MG63 (cell line): ENCODE measurements around the gene EPHA1. TPM values are rescaled to one million over a fixed set of nuclear protein-coding genes. Genes with fewer than 3 reads are reported as not detected.

Source experiments
- DNase-seq: peaks from one replicate; pipeline ENCODE4 v3.0.0-alpha.2; 2020
- H3K27me3 ChIP-seq: fragments of 250-450 bp; sonication (Bioruptor Pico); 2 replicates; pipeline ENCODE4 v1.5.1; 2020; ENCODE audit warnings: mild to moderate bottlenecking, moderate library complexity
- H3K36me3 ChIP-seq: fragments of 250-450 bp; sonication (Bioruptor Pico); 2 replicates; pipeline ENCODE4 v1.5.1; 2020; ENCODE audit warnings: mild to moderate bottlenecking, moderate library complexity
- H3K4me3 ChIP-seq: fragments of 250-450 bp; sonication (Bioruptor Pico); 2 replicates; pipeline ENCODE4 v1.5.1; 2020; ENCODE audit warnings: mild to moderate bottlenecking, moderate library complexity
- H3K9me3 ChIP-seq: fragments of 250-450 bp; sonication (Bioruptor Pico); 2 replicates; pipeline ENCODE4 v1.5.1; 2020; ENCODE audit warnings: mild to moderate bottlenecking, moderate library complexity
- total RNA-seq: library from RNA; depleted of rRNA; stranded (reverse); fragments of >200 nt; shearing (Covaris generic); gene quantifications from 2 replicates; pipeline ENCODE4 v1.2.3, GENCODE V29; 2014; ENCODE audit warnings: low replicate concordance

The EPHA1 gene
- total RNA-seq, 1 experiment from 2014 or later, result not detected

- Histone ChIP-seq H3K36me3 (peaks cover 44% of the 10 kb centered on the region), H3K4me3 (no peak overlapping the region), H3K27me3 (no peaks in the 10 kb centered on the region), H3K9me3 (no peaks in the 10 kb centered on the region)
- DNase-seq, result no peak
Measured at GRCh38 chr7:143385891-143386781, 22.5 kb downstream of the EPHA1 start.

DNA sequence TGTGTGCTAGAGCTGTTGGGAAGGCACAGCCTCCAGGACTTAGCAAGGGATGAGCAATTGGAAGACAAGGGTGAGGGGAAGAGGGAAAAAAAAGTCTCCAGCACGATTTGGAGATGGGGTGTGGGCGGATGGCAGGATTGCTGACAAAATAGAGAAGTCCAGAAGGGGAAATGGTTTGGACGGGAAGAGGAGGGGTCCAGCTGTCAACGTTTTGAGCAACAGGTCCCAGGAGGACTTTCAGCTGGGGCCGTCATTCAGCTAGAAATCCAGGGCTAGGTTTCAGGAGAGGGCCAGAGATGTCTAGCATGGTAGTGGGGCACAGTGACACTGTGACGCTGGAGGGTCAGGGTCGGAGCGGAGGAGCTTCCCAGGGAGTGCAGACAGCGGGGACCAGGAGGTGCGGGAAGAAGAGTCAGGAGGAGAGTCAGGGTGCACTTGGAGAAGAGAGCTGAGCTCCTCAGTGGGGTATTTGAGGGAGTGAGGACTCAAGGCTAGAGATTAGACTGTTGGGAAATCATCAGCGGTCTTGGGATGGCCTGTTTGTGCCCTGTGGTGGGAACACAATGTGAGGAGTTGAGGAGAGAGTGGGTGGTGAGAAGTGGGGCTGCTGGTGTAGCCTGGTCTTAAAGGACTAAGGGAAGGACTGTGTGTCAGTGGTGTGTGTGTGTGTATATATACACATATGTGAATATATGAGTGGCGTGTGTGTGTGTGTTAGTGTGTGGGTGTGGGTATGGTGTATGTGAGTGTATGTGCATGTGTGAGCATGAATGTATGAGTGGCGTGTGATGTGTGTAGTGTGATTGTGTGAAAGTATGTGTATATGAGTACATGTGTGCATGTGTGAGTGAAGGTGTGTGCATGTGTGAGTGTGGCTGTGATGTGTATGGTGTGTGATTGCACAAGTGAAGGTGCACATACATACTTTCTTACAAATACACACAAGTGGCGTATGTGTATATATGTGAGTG lies 23.7 kb downstream of the EPHA1 start:
- Histone ChIP-seq H3K27me3 (no peaks in the 10 kb centered on the region), H3K4me3 (no peak overlapping the region), H3K36me3 (peaks cover 38% of the 10 kb centered on the region), H3K9me3 (no peaks in the 10 kb centered on the region)
- no peak for DNase-seq

DNA sequence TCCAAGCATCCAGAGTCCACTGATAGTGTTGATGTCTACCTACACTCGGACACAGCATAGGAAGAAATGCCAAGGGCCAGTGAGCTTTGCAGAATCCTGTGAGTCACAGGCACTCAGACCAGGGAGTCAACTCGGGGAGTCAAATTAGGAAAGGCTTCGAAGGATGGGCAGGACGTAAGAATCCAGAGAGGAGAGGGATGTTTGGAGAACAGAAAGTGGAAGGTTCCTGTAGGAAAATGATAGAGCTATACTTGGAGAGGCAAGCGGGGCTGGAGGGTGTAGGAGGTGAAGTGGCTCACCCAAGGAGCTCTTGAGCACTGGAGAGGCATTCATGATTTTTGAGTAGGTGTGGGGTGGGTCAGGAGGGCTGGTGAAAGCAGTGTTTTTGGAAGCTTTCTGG lies 24.5 kb downstream of the EPHA1 start:
- no peaks in the 10 kb centered on the region for H3K27me3 ChIP-seq
- DNase-seq, result no peak
- H3K36me3 ChIP-seq, result peaks cover 34% of the 10 kb centered on the region
- no peaks in the 10 kb centered on the region for H3K9me3 ChIP-seq
- H3K4me3 ChIP-seq, result no peak overlapping the region

- H3K36me3 ChIP-seq, result peaks cover 34% of the 10 kb centered on the region
- H3K9me3 ChIP-seq, result no peaks in the 10 kb centered on the region
- H3K4me3 ChIP-seq, result no peak overlapping the region
- DNase-seq, result no peak
- H3K27me3 ChIP-seq, result no peaks in the 10 kb centered on the region
Measured at GRCh38 chr7:143383642-143383957, 25.1 kb downstream of the EPHA1 start.

- DNase-seq, result no peak
- peaks cover 34% of the 10 kb centered on the region for H3K36me3 ChIP-seq
Measured at GRCh38 chr7:143382791-143383641, 25.6 kb downstream of the EPHA1 start.

DNA sequence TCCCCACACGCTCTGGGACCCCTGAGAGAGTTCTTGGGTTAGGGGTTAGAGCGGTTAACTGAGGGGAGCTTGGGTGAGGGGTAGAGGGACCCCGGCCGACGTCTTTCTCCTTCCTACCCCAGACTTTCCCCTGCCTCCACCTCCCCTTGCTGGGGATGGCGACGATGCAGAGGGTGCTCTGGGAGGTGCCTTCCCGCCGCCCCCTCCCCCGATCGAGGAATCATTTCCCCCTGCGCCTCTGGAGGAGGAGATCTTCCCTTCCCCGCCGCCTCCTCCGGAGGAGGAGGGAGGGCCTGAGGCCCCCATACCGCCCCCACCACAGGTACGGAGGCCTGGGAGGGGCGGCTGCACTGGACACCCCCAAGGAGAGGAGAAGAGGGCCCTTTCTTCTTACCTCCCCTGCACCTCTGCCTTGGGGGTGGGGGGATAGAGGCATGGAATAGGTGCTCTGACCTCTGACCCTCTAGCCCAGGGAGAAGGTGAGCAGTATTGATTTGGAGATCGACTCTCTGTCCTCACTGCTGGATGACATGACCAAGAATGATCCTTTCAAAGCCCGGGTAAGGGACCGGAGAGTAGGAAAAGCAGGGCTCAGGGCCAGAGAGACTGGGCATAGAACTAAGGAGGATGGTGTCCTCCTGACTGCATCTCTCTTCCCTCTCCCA lies 26.4 kb downstream of the EPHA1 start:
- Histone ChIP-seq H3K9me3 (no peaks in the 10 kb centered on the region), H3K36me3 (peaks cover 32% of the 10 kb centered on the region), H3K27me3 (no peaks in the 10 kb centered on the region), H3K4me3 (peak overlapping the region; percentile 81)
- no peak for DNase-seq

More at GRCh38 chr7:143382791-143383641, 25.6 kb downstream of the EPHA1 start:
- H3K9me3 ChIP-seq, result no peaks in the 10 kb centered on the region
- H3K4me3 ChIP-seq, result peak overlapping the region; percentile 81
- H3K27me3 ChIP-seq, result no peaks in the 10 kb centered on the region

DNA sequence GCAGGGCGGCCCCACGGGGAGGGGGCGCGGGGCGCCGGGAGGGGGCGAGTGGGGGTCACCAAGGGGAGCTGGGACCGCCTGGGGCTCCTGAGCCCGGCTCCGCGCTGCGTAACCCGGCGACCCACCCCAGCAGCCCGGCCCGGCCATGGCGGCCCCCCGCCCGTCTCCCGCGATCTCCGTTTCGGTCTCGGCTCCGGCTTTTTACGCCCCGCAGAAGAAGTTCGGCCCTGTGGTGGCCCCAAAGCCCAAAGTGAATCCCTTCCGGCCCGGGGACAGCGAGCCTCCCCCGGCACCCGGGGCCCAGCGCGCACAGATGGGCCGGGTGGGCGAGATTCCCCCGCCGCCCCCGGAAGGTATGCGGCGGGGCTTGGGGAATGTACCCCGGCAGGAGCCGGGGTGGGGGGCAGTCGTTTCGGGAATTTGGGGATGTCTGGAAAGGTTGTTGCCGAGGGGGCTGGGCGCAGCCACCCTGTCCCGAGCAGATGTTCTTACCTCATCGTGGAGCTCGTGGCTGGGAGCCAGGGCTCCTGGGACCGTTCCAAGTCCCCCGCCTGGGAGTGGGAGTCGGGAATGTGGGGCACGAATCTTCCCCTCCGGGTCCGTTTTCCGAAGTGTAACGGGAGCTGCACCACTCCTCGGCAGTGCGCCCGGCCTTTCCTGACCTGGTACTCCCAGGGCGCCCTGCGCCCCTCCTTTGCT lies 27.1 kb downstream of the EPHA1 start:
- Histone ChIP-seq H3K27me3 (no peaks in the 10 kb centered on the region), H3K36me3 (peaks cover 29% of the 10 kb centered on the region), H3K4me3 (peak overlapping the region; percentile 81), H3K9me3 (no peaks in the 10 kb centered on the region)
- DNase-seq, result peak; percentile 70

DNA sequence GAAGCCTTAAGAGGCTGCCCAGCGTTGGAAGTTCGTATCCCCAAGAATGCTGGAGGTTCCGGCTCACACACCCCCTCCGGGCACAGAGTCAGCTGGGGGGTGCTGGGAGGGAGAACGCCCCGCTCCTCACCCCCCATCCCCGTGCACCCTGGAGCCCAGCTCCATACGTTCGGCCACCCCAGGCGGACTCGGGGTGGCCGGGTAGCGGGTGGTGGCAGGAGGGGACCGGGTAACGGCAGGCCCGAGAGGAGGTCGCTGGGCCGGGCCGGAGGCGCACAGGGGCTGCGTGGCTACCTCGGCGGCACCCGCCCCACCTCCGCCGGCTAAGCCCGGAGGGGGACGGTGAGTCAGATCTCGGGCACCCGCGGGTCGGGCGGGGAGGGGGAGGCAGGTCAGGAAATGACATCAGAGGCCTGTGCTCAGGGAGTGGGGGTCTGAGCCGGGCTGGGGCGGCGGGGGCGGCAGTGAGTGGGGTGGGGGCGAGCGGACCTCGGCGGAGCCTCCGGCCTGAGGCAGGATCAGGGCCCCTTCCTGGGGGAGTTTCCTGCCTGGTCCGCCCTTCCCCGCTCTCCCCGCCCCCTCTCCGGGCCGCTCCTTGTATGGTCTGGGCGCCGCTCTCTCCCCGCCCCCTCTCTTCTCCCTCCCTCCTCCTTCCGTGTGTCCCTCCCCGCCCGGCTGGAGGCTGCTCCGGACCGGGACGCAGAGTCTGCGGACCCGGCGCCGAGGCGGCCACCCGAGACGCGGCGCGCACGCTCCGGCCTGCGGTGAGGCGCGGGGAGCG lies 27.8 kb downstream of the EPHA1 start, which contains the start of gene ZYX:
Gene ZYX, plus strand, starts transcription at position 700 of the 781 bp plus-strand sequence. CDS start 227 bp downstream, outside the sequence.
- Histone ChIP-seq H3K9me3 (no peaks in the 10 kb centered on the region), H3K27me3 (no peaks in the 10 kb centered on the region), H3K36me3 (peaks cover 26% of the 10 kb centered on the region), H3K4me3 (peak within 1 kb of the TSS; percentile 81)
- DNase-seq, result peak; percentile 93

- Histone ChIP-seq H3K27me3 (no peaks in the 10 kb centered on the region), H3K36me3 (peaks cover 24% of the 10 kb centered on the region), H3K9me3 (no peaks in the 10 kb centered on the region), H3K4me3 (peak overlapping the region; percentile 81)
- DNase-seq, result peak; percentile 72
Measured at GRCh38 chr7:143380260-143380645, 28.4 kb downstream of the EPHA1 start.

- Histone ChIP-seq H3K27me3 (no peaks in the 10 kb centered on the region), H3K36me3 (peaks cover 24% of the 10 kb centered on the region), H3K4me3 (peak overlapping the region; percentile 81), H3K9me3 (no peaks in the 10 kb centered on the region)
- no peak for DNase-seq
Measured at GRCh38 chr7:143379611-143380259, 28.9 kb downstream of the EPHA1 start.

- Histone ChIP-seq H3K27me3 (no peaks in the 10 kb centered on the region), H3K4me3 (no peak overlapping the region), H3K9me3 (no peaks in the 10 kb centered on the region), H3K36me3 (no peaks in the 10 kb centered on the region)
- DNase-seq, result no peak
Measured at GRCh38 chr7:143376396-143376795, 32.3 kb downstream of the EPHA1 start.

GRCh38 chr7:143375298-143376034 lies 33.2 kb downstream of the EPHA1 start:
- Histone ChIP-seq H3K4me3 (no peak overlapping the region), H3K36me3 (no peaks in the 10 kb centered on the region), H3K27me3 (no peaks in the 10 kb centered on the region), H3K9me3 (no peaks in the 10 kb centered on the region)
- no peak for DNase-seq

- no peaks in the 10 kb centered on the region for H3K9me3 ChIP-seq
- no peak for DNase-seq
- no peak overlapping the region for H3K4me3 ChIP-seq
- no peaks in the 10 kb centered on the region for H3K36me3 ChIP-seq
- H3K27me3 ChIP-seq, result no peaks in the 10 kb centered on the region
Measured at GRCh38 chr7:143374561-143374960, 34.1 kb downstream of the EPHA1 start.
